Measurements from ENCODE around the gene SDR9C7.

DNA sequence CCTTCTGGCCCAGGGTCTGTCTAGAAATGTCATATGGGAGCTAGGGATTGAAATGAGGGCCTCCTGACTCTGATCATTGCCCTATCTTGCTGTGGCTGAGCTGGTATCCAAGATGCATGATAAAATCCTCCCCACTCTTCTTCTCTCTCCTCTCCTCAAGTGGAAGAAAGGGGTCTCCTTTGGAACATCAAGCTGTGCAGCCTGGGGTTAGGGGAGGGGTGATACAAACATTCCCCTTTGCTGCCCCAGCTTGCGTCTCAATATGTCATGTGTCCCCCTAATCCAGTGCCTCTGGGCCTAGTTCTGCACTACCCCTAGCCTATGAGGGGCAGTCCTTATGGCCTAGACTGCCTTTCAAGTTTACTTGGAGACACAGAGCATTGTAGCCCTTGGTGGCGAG, 14.7 kb upstream of the SDR9C7 start:
- TF ChIP-seq, protein P1, sequence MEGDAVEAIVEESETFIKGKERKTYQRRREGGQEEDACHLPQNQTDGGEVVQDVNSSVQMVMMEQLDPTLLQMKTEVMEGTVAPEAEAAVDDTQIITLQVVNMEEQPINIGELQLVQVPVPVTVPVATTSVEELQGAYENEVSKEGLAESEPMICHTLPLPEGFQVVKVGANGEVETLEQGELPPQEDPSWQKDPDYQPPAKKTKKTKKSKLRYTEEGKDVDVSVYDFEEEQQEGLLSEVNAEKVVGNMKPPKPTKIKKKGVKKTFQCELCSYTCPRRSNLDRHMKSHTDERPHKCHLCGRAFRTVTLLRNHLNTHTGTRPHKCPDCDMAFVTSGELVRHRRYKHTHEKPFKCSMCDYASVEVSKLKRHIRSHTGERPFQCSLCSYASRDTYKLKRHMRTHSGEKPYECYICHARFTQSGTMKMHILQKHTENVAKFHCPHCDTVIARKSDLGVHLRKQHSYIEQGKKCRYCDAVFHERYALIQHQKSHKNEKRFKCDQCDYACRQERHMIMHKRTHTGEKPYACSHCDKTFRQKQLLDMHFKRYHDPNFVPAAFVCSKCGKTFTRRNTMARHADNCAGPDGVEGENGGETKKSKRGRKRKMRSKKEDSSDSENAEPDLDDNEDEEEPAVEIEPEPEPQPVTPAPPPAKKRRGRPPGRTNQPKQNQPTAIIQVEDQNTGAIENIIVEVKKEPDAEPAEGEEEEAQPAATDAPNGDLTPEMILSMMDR (conservative IDR thresholded peaks at IDR 0.05) = no peak
- no peak for TF ChIP-seq EZH2 (IDR thresholded peaks at IDR 0.05; ENCODE audit: low read depth)
